Measurements from ENCODE around the gene MASP1.

MASP1 gene

DNA sequence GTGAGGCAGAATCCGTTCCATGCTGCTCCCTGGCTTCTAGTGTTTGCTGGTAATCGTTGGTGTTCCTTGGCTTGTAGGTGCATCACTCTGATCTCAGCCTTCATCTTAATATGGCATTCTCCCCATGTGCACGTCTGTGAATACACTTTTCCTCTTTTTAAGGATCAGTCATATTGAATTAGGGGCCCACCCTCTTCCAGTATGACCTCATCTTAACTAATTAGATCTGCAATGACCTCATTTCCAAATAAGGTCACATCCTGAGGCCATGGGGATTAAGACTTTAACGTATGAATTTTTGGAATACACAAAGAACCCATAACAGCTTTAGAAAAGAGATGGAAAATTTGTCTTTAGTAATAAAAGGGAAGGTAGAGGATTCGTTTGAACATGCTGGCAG lies 34.1 kb upstream of the MASP1 start:
- no peaks in the 10 kb centered on the region for H3K27me3 ChIP-seq (ENCODE audit: insufficient read depth, low read length, poor library complexity, severe bottlenecking)
- no peaks in the 10 kb centered on the region for H4K20me1 ChIP-seq (ENCODE audit: insufficient read depth, low read length, poor library complexity, severe bottlenecking)
- no peak overlapping the region for H2AFZ ChIP-seq (ENCODE audit: low read length)
- H3K9me2 ChIP-seq (replicated peaks; ENCODE audit: low read depth, low read length) = no peaks in the 10 kb centered on the region
- H3K4me2 ChIP-seq (ENCODE audit: low read depth, low read length, poor library complexity, severe bottlenecking) = no peak overlapping the region
- no peak overlapping the region for H3K4me3 ChIP-seq (ENCODE audit: low read length, poor library complexity, severe bottlenecking)
- TF ChIP-seq EZH2phosphoT487 (IDR thresholded peaks at IDR 0.05; ENCODE audit: borderline replicate concordance) (no peak), CTCF (conservative IDR thresholded peaks at IDR 0.05; ENCODE audit: low read length) (no peak)
- no peaks in the 10 kb centered on the region for H3K79me2 ChIP-seq (ENCODE audit: insufficient read depth, low read length)
- no peaks in the 10 kb centered on the region for H3K36me3 ChIP-seq (ENCODE audit: insufficient read depth, low read length)
- H3K4me1 ChIP-seq (ENCODE audit: insufficient read depth, low read length, poor library complexity, severe bottlenecking) = no peaks in the 10 kb centered on the region
- no peak overlapping the region for H3K9ac ChIP-seq (ENCODE audit: low read depth, low read length, poor library complexity, severe bottlenecking)
- H3K9me3 ChIP-seq (ENCODE audit: insufficient read depth, low read depth, low read length) = no peaks in the 10 kb centered on the region
- no peaks in the 10 kb centered on the region for H3F3A ChIP-seq (ENCODE audit: low read depth)

GRCh38 chr3:187323091-187323490 lies 31.6 kb upstream of the MASP1 start:
- Histone ChIP-seq H3K4me1 (ENCODE audit: insufficient read depth, low read length, poor library complexity, severe bottlenecking) (peaks cover 7% of the 10 kb centered on the region), H3K36me3 (ENCODE audit: insufficient read depth, low read length) (no peaks in the 10 kb centered on the region), H3K4me3 (ENCODE audit: low read length, poor library complexity, severe bottlenecking) (no peak overlapping the region), H3F3A (ENCODE audit: low read depth) (no peaks in the 10 kb centered on the region), H2AFZ (ENCODE audit: low read length) (no peak overlapping the region), H4K20me1 (ENCODE audit: insufficient read depth, low read length, poor library complexity, severe bottlenecking) (no peaks in the 10 kb centered on the region), H3K9me2 (replicated peaks; ENCODE audit: low read depth, low read length) (no peaks in the 10 kb centered on the region), H3K4me2 (ENCODE audit: low read depth, low read length, poor library complexity, severe bottlenecking) (no peak overlapping the region), H3K9ac (ENCODE audit: low read depth, low read length, poor library complexity, severe bottlenecking) (no peak overlapping the region), H3K9me3 (ENCODE audit: insufficient read depth, low read depth, low read length) (no peaks in the 10 kb centered on the region), H3K27me3 (ENCODE audit: insufficient read depth, low read length, poor library complexity, severe bottlenecking) (no peaks in the 10 kb centered on the region), H3K79me2 (ENCODE audit: insufficient read depth, low read length) (no peaks in the 10 kb centered on the region)
- TF ChIP-seq EZH2phosphoT487 (IDR thresholded peaks at IDR 0.05; ENCODE audit: borderline replicate concordance) = no peak
- no peak for TF ChIP-seq CTCF (conservative IDR thresholded peaks at IDR 0.05; ENCODE audit: low read length)

DNA sequence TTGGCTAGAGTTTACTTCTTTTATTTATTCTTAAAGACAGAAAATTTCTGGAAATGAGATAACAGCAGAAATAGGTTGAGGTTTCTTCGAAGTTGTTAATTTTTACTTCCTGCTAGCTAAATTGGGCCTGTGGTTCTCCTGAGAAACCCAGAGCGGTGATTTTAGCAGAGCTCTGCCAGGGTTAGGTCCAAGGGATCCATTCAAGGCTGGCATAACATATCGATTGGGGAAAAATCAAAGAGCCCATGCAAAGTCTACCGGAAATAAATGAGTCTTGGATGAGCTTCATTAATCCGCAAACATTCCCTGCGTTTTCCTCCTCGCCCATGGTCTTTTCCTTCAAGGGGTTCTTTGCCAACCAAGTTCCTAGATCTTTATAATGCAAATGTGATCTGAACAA lies 30.8 kb upstream of the MASP1 start:
- Histone ChIP-seq H3F3A (ENCODE audit: low read depth) (no peaks in the 10 kb centered on the region), H3K9me2 (replicated peaks; ENCODE audit: low read depth, low read length) (no peaks in the 10 kb centered on the region), H4K20me1 (ENCODE audit: insufficient read depth, low read length, poor library complexity, severe bottlenecking) (no peaks in the 10 kb centered on the region), H3K9me3 (ENCODE audit: insufficient read depth, low read depth, low read length) (no peaks in the 10 kb centered on the region), H3K4me3 (ENCODE audit: low read length, poor library complexity, severe bottlenecking) (no peak overlapping the region), H3K9ac (ENCODE audit: low read depth, low read length, poor library complexity, severe bottlenecking) (no peak overlapping the region), H2AFZ (ENCODE audit: low read length) (no peak overlapping the region), H3K4me2 (ENCODE audit: low read depth, low read length, poor library complexity, severe bottlenecking) (no peak overlapping the region), H3K4me1 (ENCODE audit: insufficient read depth, low read length, poor library complexity, severe bottlenecking) (peaks cover 7% of the 10 kb centered on the region), H3K79me2 (ENCODE audit: insufficient read depth, low read length) (no peaks in the 10 kb centered on the region), H3K27me3 (ENCODE audit: insufficient read depth, low read length, poor library complexity, severe bottlenecking) (no peaks in the 10 kb centered on the region), H3K36me3 (ENCODE audit: insufficient read depth, low read length) (no peaks in the 10 kb centered on the region)
- TF ChIP-seq EZH2phosphoT487 (IDR thresholded peaks at IDR 0.05; ENCODE audit: borderline replicate concordance) = no peak
- no peak for TF ChIP-seq CTCF (conservative IDR thresholded peaks at IDR 0.05; ENCODE audit: low read length)

Measured in Loucy (cell line).